Measurements from ENCODE around the gene COL8A1.

- TF ChIP-seq POLR2A (IDR thresholded peaks at IDR 0.05; ENCODE audit: low read depth) (no peak), POLR2AphosphoS5 (IDR thresholded peaks at IDR 0.05) (no peak), EP300 (IDR thresholded peaks at IDR 0.05) (no peak)
- TF ChIP-seq, protein P1, sequence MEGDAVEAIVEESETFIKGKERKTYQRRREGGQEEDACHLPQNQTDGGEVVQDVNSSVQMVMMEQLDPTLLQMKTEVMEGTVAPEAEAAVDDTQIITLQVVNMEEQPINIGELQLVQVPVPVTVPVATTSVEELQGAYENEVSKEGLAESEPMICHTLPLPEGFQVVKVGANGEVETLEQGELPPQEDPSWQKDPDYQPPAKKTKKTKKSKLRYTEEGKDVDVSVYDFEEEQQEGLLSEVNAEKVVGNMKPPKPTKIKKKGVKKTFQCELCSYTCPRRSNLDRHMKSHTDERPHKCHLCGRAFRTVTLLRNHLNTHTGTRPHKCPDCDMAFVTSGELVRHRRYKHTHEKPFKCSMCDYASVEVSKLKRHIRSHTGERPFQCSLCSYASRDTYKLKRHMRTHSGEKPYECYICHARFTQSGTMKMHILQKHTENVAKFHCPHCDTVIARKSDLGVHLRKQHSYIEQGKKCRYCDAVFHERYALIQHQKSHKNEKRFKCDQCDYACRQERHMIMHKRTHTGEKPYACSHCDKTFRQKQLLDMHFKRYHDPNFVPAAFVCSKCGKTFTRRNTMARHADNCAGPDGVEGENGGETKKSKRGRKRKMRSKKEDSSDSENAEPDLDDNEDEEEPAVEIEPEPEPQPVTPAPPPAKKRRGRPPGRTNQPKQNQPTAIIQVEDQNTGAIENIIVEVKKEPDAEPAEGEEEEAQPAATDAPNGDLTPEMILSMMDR (IDR thresholded peaks at IDR 0.05): no peak
Measured at GRCh38 chr3:99693636-99694035, 55.2 kb downstream of the COL8A1 start.

Data from esophagus muscularis mucosa (tissue), 4 donors.